ENCODE results near the gene GYG1.

Gene GYG1

GRCh38 chr3:149026718-149027117 lies 35.4 kb downstream of the GYG1 start:
- TF ChIP-seq, protein P1, sequence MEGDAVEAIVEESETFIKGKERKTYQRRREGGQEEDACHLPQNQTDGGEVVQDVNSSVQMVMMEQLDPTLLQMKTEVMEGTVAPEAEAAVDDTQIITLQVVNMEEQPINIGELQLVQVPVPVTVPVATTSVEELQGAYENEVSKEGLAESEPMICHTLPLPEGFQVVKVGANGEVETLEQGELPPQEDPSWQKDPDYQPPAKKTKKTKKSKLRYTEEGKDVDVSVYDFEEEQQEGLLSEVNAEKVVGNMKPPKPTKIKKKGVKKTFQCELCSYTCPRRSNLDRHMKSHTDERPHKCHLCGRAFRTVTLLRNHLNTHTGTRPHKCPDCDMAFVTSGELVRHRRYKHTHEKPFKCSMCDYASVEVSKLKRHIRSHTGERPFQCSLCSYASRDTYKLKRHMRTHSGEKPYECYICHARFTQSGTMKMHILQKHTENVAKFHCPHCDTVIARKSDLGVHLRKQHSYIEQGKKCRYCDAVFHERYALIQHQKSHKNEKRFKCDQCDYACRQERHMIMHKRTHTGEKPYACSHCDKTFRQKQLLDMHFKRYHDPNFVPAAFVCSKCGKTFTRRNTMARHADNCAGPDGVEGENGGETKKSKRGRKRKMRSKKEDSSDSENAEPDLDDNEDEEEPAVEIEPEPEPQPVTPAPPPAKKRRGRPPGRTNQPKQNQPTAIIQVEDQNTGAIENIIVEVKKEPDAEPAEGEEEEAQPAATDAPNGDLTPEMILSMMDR (IDR thresholded peaks at IDR 0.05; ENCODE audit: borderline replicate concordance, insufficient read depth, low read depth, low read length), result no peak
- no peak overlapping the region for H3K4me3 ChIP-seq (ENCODE audit: low read depth, low read length)

DNA sequence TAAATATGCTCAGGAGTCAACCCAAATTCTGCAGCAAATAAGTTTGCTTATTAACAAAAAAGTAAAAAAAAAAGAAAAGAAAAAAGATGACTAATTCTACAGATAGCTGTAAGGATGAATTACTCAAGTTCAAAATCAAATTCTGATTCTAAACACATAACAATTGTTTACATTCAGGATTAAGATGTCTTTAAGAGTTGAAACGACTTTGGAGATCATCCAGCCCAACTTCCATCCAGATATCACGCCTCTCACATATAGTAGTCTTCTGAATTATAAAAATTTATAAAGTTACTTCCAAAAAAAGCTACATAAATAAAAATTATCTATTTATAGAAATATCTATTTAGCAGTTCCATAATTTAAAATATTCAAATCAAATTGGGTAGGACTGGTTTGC lies 39.8 kb downstream of the GYG1 start:
- no peak overlapping the region for H3K4me3 ChIP-seq (ENCODE audit: low read depth, low read length)
- TF ChIP-seq, protein P1 (IDR thresholded peaks at IDR 0.05; ENCODE audit: borderline replicate concordance, insufficient read depth, low read depth, low read length), result no peak

GRCh38 chr3:149037684-149038083 lies 46.3 kb downstream of the GYG1 start:
- no peak overlapping the region for H3K4me3 ChIP-seq (ENCODE audit: low read depth, low read length)
- TF ChIP-seq, protein P1 (IDR thresholded peaks at IDR 0.05; ENCODE audit: borderline replicate concordance, insufficient read depth, low read depth, low read length), result no peak

- TF ChIP-seq, protein P1 (IDR thresholded peaks at IDR 0.05; ENCODE audit: borderline replicate concordance, insufficient read depth, low read depth, low read length), result no peak
Observed at GRCh38 chr3:149038322-149038721, 47.0 kb downstream of the GYG1 start.

DNA sequence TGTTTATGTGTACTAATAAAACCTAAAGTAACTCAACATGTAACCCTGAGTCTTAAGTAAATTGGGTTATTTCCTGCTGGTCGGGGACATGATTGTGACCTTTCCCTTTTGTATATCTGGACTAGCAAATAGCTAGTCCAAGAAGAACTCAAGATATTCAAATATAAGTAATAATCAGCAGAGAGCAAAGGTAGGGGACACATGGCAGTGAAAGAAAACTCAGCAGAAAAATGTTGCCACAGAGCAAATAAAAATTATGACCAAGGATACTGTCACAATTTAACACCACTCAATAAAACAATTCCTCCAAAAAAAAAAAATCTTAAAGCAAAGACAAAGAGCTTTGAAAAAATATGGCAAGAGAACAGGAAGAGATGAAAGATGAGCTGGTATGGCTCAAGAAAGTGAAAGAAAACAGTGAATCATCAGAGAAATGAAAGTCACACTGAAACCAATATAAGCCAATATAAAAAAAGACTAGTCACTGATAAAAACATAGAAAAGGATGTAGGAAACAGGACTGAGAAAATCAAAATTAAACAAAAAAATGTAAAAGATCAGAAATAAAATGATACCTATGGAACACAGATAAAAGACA lies 51.5 kb downstream of the GYG1 start:
- TF ChIP-seq, protein P1 (IDR thresholded peaks at IDR 0.05; ENCODE audit: borderline replicate concordance, insufficient read depth, low read depth, low read length), result no peak

More at GRCh38 chr3:149038322-149038721, 47.0 kb downstream of the GYG1 start:
- H3K4me3 ChIP-seq (ENCODE audit: low read depth, low read length), result no peak overlapping the region

GRCh38 chr3:149044339-149045083 lies 53.2 kb downstream of the GYG1 start:
- TF ChIP-seq, protein P1 (IDR thresholded peaks at IDR 0.05; ENCODE audit: borderline replicate concordance, insufficient read depth, low read depth, low read length), result no peak
- H3K4me3 ChIP-seq (ENCODE audit: low read depth, low read length), result no peak overlapping the region

More for the DNA sequence above, 51.5 kb downstream of the GYG1 start:
- H3K4me3 ChIP-seq (ENCODE audit: low read depth, low read length), result no peak overlapping the region

DNA sequence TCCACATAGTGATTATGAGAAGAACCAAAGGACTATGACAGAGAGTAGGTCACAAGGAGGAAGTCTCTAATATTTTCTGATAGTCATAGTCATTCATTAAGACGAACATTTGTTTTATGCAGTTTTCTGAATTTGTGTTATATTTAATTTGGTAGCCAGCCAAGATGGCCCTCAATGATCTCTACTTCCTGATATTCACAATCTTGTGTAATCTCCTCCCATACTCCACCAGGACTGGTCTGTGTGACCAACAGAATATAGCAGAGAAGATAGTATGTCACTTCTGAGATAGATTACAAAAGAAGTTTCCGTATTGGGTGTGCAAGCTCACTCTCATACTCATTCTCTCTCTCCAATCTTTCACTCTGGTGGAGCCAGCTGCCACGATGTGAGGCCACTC lies 64.2 kb downstream of the GYG1 start:
- no peak overlapping the region for H3K4me3 ChIP-seq (ENCODE audit: low read depth, low read length)
- TF ChIP-seq, protein P1 (IDR thresholded peaks at IDR 0.05; ENCODE audit: borderline replicate concordance, insufficient read depth, low read depth, low read length), result no peak

All from GM12875 (cell line).